Left lobe of liver (tissue), 2 donors: ENCODE measurements around the gene CDK18. TPM values are rescaled to one million over a fixed set of nuclear protein-coding genes. Genes with fewer than 3 reads are reported as not detected.

ENCODE experiments used
- ATAC-seq: fragments of 200-7000 bp; cut with Tn5 transposase; one replicate; pipeline ENCODE4 v1.9.1; 2020; ENCODE audit warnings: mild to moderate bottlenecking, moderate library complexity
- DNase-seq: peaks from one replicate; pipeline ENCODE4 v3.0.0-alpha.2; 2020; ENCODE audit warnings: low spot score
- total RNA-seq: library from RNA; stranded (reverse); gene quantifications from one replicate; pipeline ENCODE4 v1.2.1, GENCODE V29; 2021
- donor health status: DM: no; HTN: no; CAD: no; lungs with moderate emphysema.
- donor health status: DM: no; HTN: yes; CAD: no.

The CDK18 gene
- total RNA-seq, 1 donor from 2014 or later, result 8.8 TPM

GRCh38 chr1:205520709-205521108, 16.2 kb downstream of the CDK18 start:
- no peak for ATAC-seq
- no peak for DNase-seq

GRCh38 chr1:205521686-205522085, 17.2 kb downstream of the CDK18 start:
- no peak for ATAC-seq

GRCh38 chr1:205522692-205523091, 18.2 kb downstream of the CDK18 start:
- ATAC-seq (no peak), DNase-seq (no peak)

More at GRCh38 chr1:205521686-205522085, 17.2 kb downstream of the CDK18 start:
- no peak for DNase-seq

GRCh38 chr1:205523261-205523890, 18.9 kb downstream of the CDK18 start:
- ATAC-seq, result no peak
- no peak for DNase-seq

GRCh38 chr1:205523891-205524793, 19.7 kb downstream of the CDK18 start:
- peak; percentile 82 for ATAC-seq
- DNase-seq, result peak; percentile 75

- DNase-seq, result no peak
- no peak for ATAC-seq
Observed at GRCh38 chr1:205524794-205525101, 20.3 kb downstream of the CDK18 start.

GRCh38 chr1:205525495-205526285, 21.2 kb downstream of the CDK18 start:
- ATAC-seq (no peak), DNase-seq (no peak)

- ATAC-seq (no peak), DNase-seq (no peak)
Observed at GRCh38 chr1:205526431-205526830, 22.0 kb downstream of the CDK18 start.

GRCh38 chr1:205527931-205528330, 23.5 kb downstream of the CDK18 start:
- no peak for ATAC-seq
- DNase-seq, result no peak

GRCh38 chr1:205528446-205528886, 24.0 kb downstream of the CDK18 start:
- no peak for DNase-seq
- no peak for ATAC-seq

- ATAC-seq (peak; percentile 78), DNase-seq (peak; percentile 71)
Observed at GRCh38 chr1:205528887-205529825, 24.7 kb downstream of the CDK18 start.

GRCh38 chr1:205530116-205530515, 25.6 kb downstream of the CDK18 start:
- no peak for ATAC-seq
- DNase-seq, result no peak

- ATAC-seq (no peak), DNase-seq (no peak)
Observed at GRCh38 chr1:205531191-205532025, 26.9 kb downstream of the CDK18 start.

GRCh38 chr1:205532026-205532898, 27.8 kb downstream of the CDK18 start:
- ATAC-seq (no peak), DNase-seq (no peak)

- no peak for DNase-seq
- no peak for ATAC-seq
Observed at GRCh38 chr1:205532996-205533735, 28.7 kb downstream of the CDK18 start.

GRCh38 chr1:205533748-205534443, 29.4 kb downstream of the CDK18 start:
- ATAC-seq (no peak), DNase-seq (no peak)

- no peak for DNase-seq
Observed at GRCh38 chr1:205534444-205534985, 30.0 kb downstream of the CDK18 start.

More at GRCh38 chr1:205534444-205534985, 30.0 kb downstream of the CDK18 start:
- no peak for ATAC-seq
